Measurements from ENCODE around the gene WDR37. TPM values are rescaled to one million over a fixed set of nuclear protein-coding genes. Genes with fewer than 3 reads are reported as not detected.

Gene WDR37
- total RNA-seq, 4 donors from 2014 or later, result 1.3 to 21.7 (median 11.2) TPM

DNA sequence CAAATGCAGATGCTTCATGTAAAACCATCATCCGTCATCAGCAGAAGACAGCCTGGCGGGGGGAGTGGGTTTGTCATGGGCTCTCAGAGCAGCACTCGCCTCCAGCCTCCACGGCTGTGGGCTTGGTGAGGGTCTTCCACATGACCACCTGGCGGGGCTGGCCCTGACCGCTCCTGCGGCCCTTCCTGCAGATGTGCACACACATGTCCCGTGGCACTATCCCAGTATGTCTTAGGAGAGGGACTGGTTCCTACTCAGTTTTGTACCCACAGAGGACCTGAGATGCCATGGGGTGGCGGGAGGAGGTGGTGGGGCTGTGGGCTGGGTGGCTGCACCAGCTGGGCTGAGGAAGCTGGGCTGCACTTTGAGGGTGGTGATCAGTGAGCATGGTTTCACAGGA, 35.2 kb upstream of the WDR37 start:
- no peak for DNase-seq
- no peaks in the 10 kb centered on the region for H3K27me3 ChIP-seq
- no peaks in the 10 kb centered on the region for H3K36me3 ChIP-seq
- H3K9me3 ChIP-seq, result no peaks in the 10 kb centered on the region
- H3K27ac ChIP-seq, result no peak overlapping the region
- TF ChIP-seq, protein P1, sequence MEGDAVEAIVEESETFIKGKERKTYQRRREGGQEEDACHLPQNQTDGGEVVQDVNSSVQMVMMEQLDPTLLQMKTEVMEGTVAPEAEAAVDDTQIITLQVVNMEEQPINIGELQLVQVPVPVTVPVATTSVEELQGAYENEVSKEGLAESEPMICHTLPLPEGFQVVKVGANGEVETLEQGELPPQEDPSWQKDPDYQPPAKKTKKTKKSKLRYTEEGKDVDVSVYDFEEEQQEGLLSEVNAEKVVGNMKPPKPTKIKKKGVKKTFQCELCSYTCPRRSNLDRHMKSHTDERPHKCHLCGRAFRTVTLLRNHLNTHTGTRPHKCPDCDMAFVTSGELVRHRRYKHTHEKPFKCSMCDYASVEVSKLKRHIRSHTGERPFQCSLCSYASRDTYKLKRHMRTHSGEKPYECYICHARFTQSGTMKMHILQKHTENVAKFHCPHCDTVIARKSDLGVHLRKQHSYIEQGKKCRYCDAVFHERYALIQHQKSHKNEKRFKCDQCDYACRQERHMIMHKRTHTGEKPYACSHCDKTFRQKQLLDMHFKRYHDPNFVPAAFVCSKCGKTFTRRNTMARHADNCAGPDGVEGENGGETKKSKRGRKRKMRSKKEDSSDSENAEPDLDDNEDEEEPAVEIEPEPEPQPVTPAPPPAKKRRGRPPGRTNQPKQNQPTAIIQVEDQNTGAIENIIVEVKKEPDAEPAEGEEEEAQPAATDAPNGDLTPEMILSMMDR (IDR thresholded peaks at IDR 0.05), result no peak
- no peak for TF ChIP-seq POLR2A (IDR thresholded peaks at IDR 0.05)
- intact Hi-C loops (cut with DNase I; ENCODE audit: low total_unique reads), result no loop called here
- no peak overlapping the region for H3K4me3 ChIP-seq
- no peaks in the 10 kb centered on the region for H3K4me1 ChIP-seq

DNA sequence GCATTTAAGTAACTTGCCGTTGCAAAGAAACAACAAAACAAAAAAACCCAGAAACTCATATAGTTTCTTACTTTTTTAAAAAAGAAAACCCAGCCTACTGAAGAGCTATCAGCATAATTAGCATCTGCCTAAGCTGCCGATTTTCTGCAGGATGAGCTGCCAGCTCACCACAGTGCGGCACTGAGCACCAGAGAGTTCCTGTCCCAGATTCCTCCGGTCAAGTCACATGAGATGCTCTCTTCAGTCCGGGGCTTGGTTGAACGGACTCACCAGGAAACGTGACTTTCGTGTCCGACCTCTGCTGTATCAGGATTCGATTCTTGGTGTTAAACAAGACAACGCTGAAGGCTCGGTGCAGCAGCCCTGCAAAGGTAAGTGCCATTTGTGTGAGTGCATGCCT, 33.8 kb upstream of the WDR37 start:
- no peak overlapping the region for H3K4me3 ChIP-seq
- no peak for DNase-seq
- no peaks in the 10 kb centered on the region for H3K4me1 ChIP-seq
- TF ChIP-seq POLR2A (IDR thresholded peaks at IDR 0.05), result no peak
- TF ChIP-seq, protein P1 (IDR thresholded peaks at IDR 0.05), result no peak
- H3K9me3 ChIP-seq, result no peaks in the 10 kb centered on the region
- intact Hi-C loops (cut with DNase I; ENCODE audit: low total_unique reads), result no loop called here
- H3K36me3 ChIP-seq, result no peaks in the 10 kb centered on the region
- H3K27me3 ChIP-seq, result no peaks in the 10 kb centered on the region
- H3K27ac ChIP-seq, result no peak overlapping the region

- H3K36me3 ChIP-seq, result no peaks in the 10 kb centered on the region
- no peaks in the 10 kb centered on the region for H3K4me1 ChIP-seq
- H3K4me3 ChIP-seq, result no peak overlapping the region
- no peaks in the 10 kb centered on the region for H3K27me3 ChIP-seq
- DNase-seq, result no peak
- intact Hi-C loops (cut with DNase I; ENCODE audit: low total_unique reads), result no loop called here
- TF ChIP-seq, protein P1 (IDR thresholded peaks at IDR 0.05), result no peak
- no peak for TF ChIP-seq POLR2A (IDR thresholded peaks at IDR 0.05)
- H3K27ac ChIP-seq, result no peak overlapping the region
- no peaks in the 10 kb centered on the region for H3K9me3 ChIP-seq
Observed at GRCh38 chr10:1024103-1024502, 32.1 kb upstream of the WDR37 start.

DNA sequence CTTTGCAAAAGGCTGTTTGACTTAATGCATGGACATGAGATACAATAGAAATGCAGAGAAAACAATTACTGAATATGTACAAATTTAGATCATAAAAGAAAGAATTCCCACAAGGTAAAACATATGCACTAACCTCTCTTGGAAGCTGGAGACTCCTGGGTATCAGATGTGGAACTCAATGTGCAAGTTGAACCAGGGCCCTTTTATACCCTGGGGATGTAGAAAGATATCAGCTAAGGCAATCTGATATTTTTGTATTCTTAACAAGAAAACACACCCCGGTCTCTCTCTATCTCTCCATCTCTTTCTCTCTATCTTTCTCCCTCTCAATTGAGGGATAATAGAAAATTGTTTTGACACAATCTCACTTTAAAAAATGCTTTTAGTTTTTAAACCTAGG, 30.5 kb upstream of the WDR37 start, which contains the start of gene IDI2:
IDI2 (minus strand) TSS at position 177 of the 400 bp plus-strand sequence. CDS start 1,136 bp downstream, outside the sequence.
- H3K27me3 ChIP-seq, result no peaks in the 10 kb centered on the region
- no peaks in the 10 kb centered on the region for H3K36me3 ChIP-seq
- intact Hi-C loops (cut with DNase I; ENCODE audit: low total_unique reads), result no loop called here
- TF ChIP-seq, protein P1 (IDR thresholded peaks at IDR 0.05), result no peak
- TF ChIP-seq POLR2A (IDR thresholded peaks at IDR 0.05), result no peak
- H3K4me3 ChIP-seq, result no peak within 1 kb of the TSS
- no peak within 1 kb of the TSS for H3K27ac ChIP-seq
- H3K4me1 ChIP-seq, result no peaks in the 10 kb centered on the region
- no peaks in the 10 kb centered on the region for H3K9me3 ChIP-seq
- DNase-seq, result no peak

GRCh38 chr10:1026578-1026977, 29.6 kb upstream of the WDR37 start:
- H3K9me3 ChIP-seq, result no peaks in the 10 kb centered on the region
- H3K4me1 ChIP-seq, result no peaks in the 10 kb centered on the region
- no peak overlapping the region for H3K27ac ChIP-seq
- intact Hi-C loops (cut with DNase I; ENCODE audit: low total_unique reads), result no loop called here
- TF ChIP-seq, protein P1 (IDR thresholded peaks at IDR 0.05), result no peak
- TF ChIP-seq POLR2A (IDR thresholded peaks at IDR 0.05), result no peak
- no peak for DNase-seq
- H3K4me3 ChIP-seq, result no peak overlapping the region
- no peaks in the 10 kb centered on the region for H3K27me3 ChIP-seq
- H3K36me3 ChIP-seq, result no peaks in the 10 kb centered on the region

Data from uterus (tissue), 4 donors.